GM12801 (cell line): Measurements from ENCODE around the gene EDN2.

Source experiments
- TF ChIP-seq, protein P1 (sequence below): IDR thresholded peaks from one replicate; pipeline ENCODE4 v1.5.1; 2011; ENCODE audit warnings: control low read depth; ENCODE audit not compliant: insufficient read length; ENCODE audit errors: extremely low read depth

EDN2 gene

GRCh38 chr1:41480204-41481108, 4.0 kb downstream of the EDN2 start:
- TF ChIP-seq, protein P1, sequence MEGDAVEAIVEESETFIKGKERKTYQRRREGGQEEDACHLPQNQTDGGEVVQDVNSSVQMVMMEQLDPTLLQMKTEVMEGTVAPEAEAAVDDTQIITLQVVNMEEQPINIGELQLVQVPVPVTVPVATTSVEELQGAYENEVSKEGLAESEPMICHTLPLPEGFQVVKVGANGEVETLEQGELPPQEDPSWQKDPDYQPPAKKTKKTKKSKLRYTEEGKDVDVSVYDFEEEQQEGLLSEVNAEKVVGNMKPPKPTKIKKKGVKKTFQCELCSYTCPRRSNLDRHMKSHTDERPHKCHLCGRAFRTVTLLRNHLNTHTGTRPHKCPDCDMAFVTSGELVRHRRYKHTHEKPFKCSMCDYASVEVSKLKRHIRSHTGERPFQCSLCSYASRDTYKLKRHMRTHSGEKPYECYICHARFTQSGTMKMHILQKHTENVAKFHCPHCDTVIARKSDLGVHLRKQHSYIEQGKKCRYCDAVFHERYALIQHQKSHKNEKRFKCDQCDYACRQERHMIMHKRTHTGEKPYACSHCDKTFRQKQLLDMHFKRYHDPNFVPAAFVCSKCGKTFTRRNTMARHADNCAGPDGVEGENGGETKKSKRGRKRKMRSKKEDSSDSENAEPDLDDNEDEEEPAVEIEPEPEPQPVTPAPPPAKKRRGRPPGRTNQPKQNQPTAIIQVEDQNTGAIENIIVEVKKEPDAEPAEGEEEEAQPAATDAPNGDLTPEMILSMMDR, result no peak

DNA sequence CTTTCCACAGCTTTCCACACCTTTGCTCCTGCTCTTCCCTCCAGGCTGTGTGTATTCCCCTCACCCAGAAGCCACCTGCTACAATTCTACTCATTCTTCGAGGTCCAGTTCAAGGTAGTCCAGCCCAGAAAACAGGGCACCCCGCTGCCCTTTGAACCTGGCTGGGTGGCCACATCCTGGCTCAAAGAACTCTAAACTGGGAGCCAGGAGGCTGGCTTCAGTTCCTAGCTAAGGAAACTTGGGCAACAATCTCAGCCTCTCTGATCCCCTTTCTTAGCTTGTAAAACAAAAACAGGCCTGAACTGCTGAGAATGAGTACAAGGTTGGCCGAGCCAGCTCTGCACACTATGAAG, 4.7 kb downstream of the EDN2 start:
- TF ChIP-seq, protein P1, result no peak

- TF ChIP-seq, protein P1, result no peak
These were observed 5.3 kb downstream of the EDN2 start for GRCh38 chr1:41479000-41479807.

- TF ChIP-seq, protein P1, result no peak
These were observed 6.2 kb downstream of the EDN2 start for GRCh38 chr1:41478118-41478748.

DNA sequence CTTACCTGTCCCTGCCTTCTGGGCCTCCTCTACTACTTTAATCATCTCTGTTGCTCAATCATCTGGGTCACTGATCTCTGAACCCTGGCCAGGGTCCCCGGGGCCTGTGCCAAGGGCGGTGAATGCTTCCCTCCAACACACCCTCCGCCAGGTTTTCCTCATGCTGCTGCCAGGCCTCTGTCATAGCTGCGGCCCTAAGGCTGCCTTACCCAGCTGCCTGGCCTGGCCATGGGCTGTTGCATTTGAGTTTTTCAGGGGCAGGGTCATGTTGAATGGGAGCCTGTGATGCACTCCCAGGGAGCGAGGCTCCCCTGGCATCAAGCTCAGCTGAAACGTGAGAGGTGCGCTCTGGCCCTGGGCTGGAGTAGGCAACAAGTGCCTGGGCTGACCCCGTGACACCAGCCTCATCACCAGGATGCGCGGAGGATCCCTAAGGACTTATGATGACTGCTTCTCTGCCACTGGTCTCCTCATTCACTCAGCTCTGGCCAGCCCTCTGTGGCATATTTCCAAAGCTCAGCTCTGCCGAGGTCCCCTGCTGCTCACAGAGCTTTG, 7.6 kb downstream of the EDN2 start:
- TF ChIP-seq, protein P1, result no peak

DNA sequence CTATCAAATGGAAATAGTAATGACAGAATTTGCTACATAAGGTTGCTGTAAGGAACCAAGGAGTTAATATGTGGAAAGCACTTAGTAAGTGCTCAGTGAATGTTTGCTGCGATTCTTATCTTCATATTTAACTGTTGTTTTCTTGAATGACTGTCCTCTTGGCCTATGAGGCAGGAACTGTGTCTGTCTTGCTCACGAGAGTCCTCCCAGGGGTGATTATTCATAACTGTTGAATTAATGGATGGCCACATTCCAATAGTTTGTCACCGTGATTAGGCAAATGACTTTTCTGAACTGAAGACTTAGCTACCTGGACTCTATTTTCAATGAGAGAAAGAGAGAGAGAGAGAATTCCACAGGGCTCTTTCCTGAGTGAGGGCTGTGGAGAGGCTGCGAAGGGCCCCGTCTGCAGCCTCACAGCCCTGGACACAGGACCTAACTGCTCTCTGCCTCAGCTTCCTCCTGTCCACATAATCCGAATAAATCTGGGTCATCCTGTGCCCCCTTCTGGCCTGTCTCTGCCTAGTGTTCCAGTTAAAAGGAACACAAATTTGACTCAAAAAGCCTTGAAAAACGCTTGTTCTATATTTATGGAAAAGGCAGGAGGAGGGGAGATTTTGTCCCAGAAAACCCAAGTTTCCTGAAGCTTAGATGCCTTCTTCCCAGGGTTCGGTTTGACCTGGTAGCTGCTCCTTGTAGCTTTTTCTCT, 8.5 kb downstream of the EDN2 start:
- TF ChIP-seq, protein P1, result no peak
